Fibroblast of lung (primary cell): ENCODE results near the gene PCSK1N.

ENCODE experiments used
- CTCF ChIP-seq, 2 donors: IDR thresholded peaks in 1 of 2; conservative IDR thresholded peaks in 1 of 2; 1 replicate in 1 of 2; 2 replicates in 1 of 2; pipeline ENCODE4 v1.5.1; 2011 to 2012; ENCODE audit warnings: low read length in 2 of 2, control low read depth in 1 of 2, inconsistent platforms in 1 of 2, low read depth in 1 of 2, mild to moderate bottlenecking in 1 of 2
- EZH2 ChIP-seq: IDR thresholded peaks from 2 replicates; pipeline ENCODE4 v1.5.1; 2012; ENCODE audit warnings: low read length, control low read depth, mild to moderate bottlenecking; ENCODE audit errors: missing control alignments

- no peak for TF ChIP-seq EZH2
- no peak for TF ChIP-seq CTCF (conservative IDR thresholded peaks at IDR 0.05 in 1 of 2, IDR thresholded peaks at IDR 0.05 in 1 of 2; ENCODE audit: low read depth in 1 of 2, low read length in 2 of 2)
These were observed 9.1 kb downstream of the PCSK1N start, which contains the start of gene ERAS for GRCh38 chrX:48826135-48826875.
